IMR-90 (cell line): Measurements from ENCODE around the gene GLRA3. TPM values are rescaled to one million over a fixed set of nuclear protein-coding genes. Genes with fewer than 3 reads are reported as not detected.

Experiments
- ATAC-seq: fragments of 200-7000 bp; cut with Tn5 transposase; 2 replicates; pipeline ENCODE4 v1.9.1; 2020; ENCODE audit warnings: low read depth, mild to moderate bottlenecking, moderate library complexity
- BruUV-seq: library from RNA; stranded (reverse); fragments of 400-500 nt; replicated peaks from 2 replicates; lab custom pipeline; 2021; lab: Mats Ljungman, UMichigan
- CTCF ChIA-PET: fragments of 300-600 bp; formaldehyde crosslinking; extraction: SDS; loops from one replicate; lab custom pipeline; 2021; ENCODE audit warnings: antibody characterized with exemption; lab: Yijun Ruan, JAX
- POLR2A ChIA-PET: fragments of 300-600 bp; sonication (Branson Sonifier 250); formaldehyde crosslinking; loops from one replicate; lab custom pipeline; 2022; ENCODE audit warnings: antibody characterized with exemption; ENCODE audit not compliant: unreplicated experiment; lab: Charles Lee
- DNase-seq: peaks from one replicate; pipeline ENCODE4 v3.0.0; 2013
- H2AFZ ChIP-seq: replicated peaks from 2 replicates; pipeline ENCODE3; 2013; ENCODE audit warnings: low read length, mild to moderate bottlenecking; ENCODE audit not compliant: poor library complexity
- H2AK5ac ChIP-seq: 2 replicates; pipeline ENCODE4 v1.6.1; 2013; ENCODE audit warnings: low read depth, low read length, inconsistent platforms
- H2AK9ac ChIP-seq: replicated peaks from 2 replicates; pipeline ENCODE3; 2013; ENCODE audit warnings: mild to moderate bottlenecking, low read depth, low read length, moderate library complexity; ENCODE audit not compliant: poor library complexity
- H2BK120ac ChIP-seq: 2 replicates; pipeline ENCODE4 v1.6.1; 2013; ENCODE audit warnings: low read depth, low read length, inconsistent platforms
- H2BK15ac ChIP-seq: 3 replicates; pipeline ENCODE4 v1.6.1; 2013; ENCODE audit warnings: low read depth, low read length, inconsistent platforms
- H2BK20ac ChIP-seq: 2 replicates; pipeline ENCODE4 v1.6.1; 2013; ENCODE audit warnings: low read depth, mild to moderate bottlenecking, inconsistent platforms, low read length, moderate library complexity
- H2BK5ac ChIP-seq: 2 replicates; pipeline ENCODE4 v1.6.1; 2013; ENCODE audit warnings: mild to moderate bottlenecking, low read depth, low read length, inconsistent platforms; ENCODE audit not compliant: poor library complexity, severe bottlenecking
- H3K14ac ChIP-seq: replicated peaks from 2 replicates; pipeline ENCODE4 v1.6.1; 2013; ENCODE audit warnings: low read depth, low read length, inconsistent platforms
- H3K18ac ChIP-seq: 2 replicates; pipeline ENCODE4 v1.6.1; 2013; ENCODE audit warnings: low read depth, low read length, control low read depth
- H3K23ac ChIP-seq: 2 replicates; pipeline ENCODE4 v1.6.1; 2013; ENCODE audit warnings: low read depth, low read length, inconsistent platforms
- H3K27ac ChIP-seq: 2 replicates; pipeline ENCODE4 v1.5.1; 2013; ENCODE audit warnings: mild to moderate bottlenecking, control low read depth, low read length; ENCODE audit not compliant: insufficient read depth
- H3K27me3 ChIP-seq: 2 replicates; pipeline ENCODE4 v1.6.1; 2013; ENCODE audit warnings: low read length; ENCODE audit not compliant: control insufficient read depth, insufficient read depth
- H3K36me3 ChIP-seq: 2 replicates; pipeline ENCODE4 v1.6.1; 2013; ENCODE audit warnings: low read length, mixed read lengths; ENCODE audit not compliant: control insufficient read depth, insufficient read depth
- H3K4ac ChIP-seq: 2 replicates; pipeline ENCODE4 v1.6.1; 2013; ENCODE audit warnings: low read depth, low read length, inconsistent platforms
- H3K4me1 ChIP-seq: 2 replicates; pipeline ENCODE4 v1.6.1; 2013; ENCODE audit warnings: low read length, mixed read lengths; ENCODE audit not compliant: control insufficient read depth, insufficient read depth
- H3K4me2 ChIP-seq: 2 replicates; pipeline ENCODE4 v1.6.1; 2013; ENCODE audit warnings: low read depth, mild to moderate bottlenecking, control low read depth, low read length, moderate library complexity
- H3K4me3 ChIP-seq: 2 replicates; pipeline ENCODE4 v1.5.1; 2013; ENCODE audit warnings: low read depth, mild to moderate bottlenecking, control low read depth, low read length, moderate library complexity; ENCODE audit not compliant: insufficient read depth
- H3K56ac ChIP-seq: 2 replicates; pipeline ENCODE4 v1.6.1; 2013; ENCODE audit warnings: low read length, inconsistent platforms; ENCODE audit not compliant: insufficient read depth; ENCODE audit errors: extremely low read depth
- H3K79me1 ChIP-seq, 2 experiments: 2 replicates each; pipeline ENCODE4 v1.6.1; 2013; ENCODE audit warnings: low read length in 2 of 2, inconsistent platforms in 1 of 2, low read depth in 1 of 2
- H3K9ac ChIP-seq: 2 replicates; pipeline ENCODE4 v1.6.1; 2013; ENCODE audit warnings: low read depth, low read length, control low read depth
- H3K9me1 ChIP-seq: 2 replicates; pipeline ENCODE4 v1.6.1; 2013; ENCODE audit warnings: low read length, inconsistent platforms; ENCODE audit not compliant: insufficient read depth
- H3K9me3 ChIP-seq: 2 replicates; pipeline ENCODE4 v1.6.1; 2013; ENCODE audit warnings: low read length; ENCODE audit not compliant: control insufficient read depth, insufficient read depth
- H4K20me1 ChIP-seq: 2 replicates; pipeline ENCODE4 v1.6.1; 2013; ENCODE audit warnings: low read length, inconsistent platforms; ENCODE audit not compliant: insufficient read depth
- H4K5ac ChIP-seq: 2 replicates; pipeline ENCODE4 v1.6.1; 2013; ENCODE audit warnings: mild to moderate bottlenecking, low read depth, low read length, control low read depth
- H4K8ac ChIP-seq, 2 experiments: 2 replicates each; pipeline ENCODE4 v1.6.1; 2013; ENCODE audit warnings: low read depth in 2 of 2, low read length in 2 of 2, control low read depth in 1 of 2, inconsistent platforms in 1 of 2
- H4K91ac ChIP-seq: 2 replicates; pipeline ENCODE4 v1.6.1; 2013; ENCODE audit warnings: low read depth, low read length, inconsistent platforms; ENCODE audit not compliant: insufficient read depth
- RCOR1 ChIP-seq: IDR thresholded peaks from 2 replicates; pipeline ENCODE4 v1.6.1; 2012; ENCODE audit warnings: mild to moderate bottlenecking, low read length, improper control_type of control experiment; ENCODE audit not compliant: insufficient replicate concordance
- WGBS, 2 experiments: methylation state at CpG; one replicate each; pipeline versions ENCODE4 v1.1.5 to v1.1.7; 2013; ENCODE audit warnings: missing lambda C conversion rate in 2 of 2; ENCODE audit not compliant: insufficient read length in 1 of 2; ENCODE audit errors: extremely low coverage in 2 of 2; 5-methylcytosine and 5-hydroxymethylcytosine counted together
- dilution Hi-C: fragments of 300-500 bp; cut with HindIII; formaldehyde crosslinking; loops from one replicate; pipeline ENCODE4 v1.14.3; 2018; ENCODE audit warnings: low sequenced_read_pairs; ENCODE audit not compliant: unreplicated experiment
- in situ Hi-C: fragments of 300-500 bp; cut with MboI; formaldehyde crosslinking; loops from 3 replicates; pipeline ENCODE4 v1.14.3; 2019; ENCODE audit warnings: low sequenced_read_pairs, inconsistent platforms, mixed read lengths
- intact Hi-C: fragments of 100-400 bp; cut with micrococcal nuclease; formaldehyde crosslinking; loops from 2 replicates; pipeline ENCODE4 v1.10.0; 2022
- polyA plus RNA-seq, 3 experiments: library from polyadenylated mRNA; depleted of rRNA; stranded (reverse); fragments of >200 nt; gene quantifications; 2 replicates each; pipeline ENCODE4 v1.2.3, GENCODE V29; 2012; ENCODE audit warnings: low replicate concordance in 1 of 3
- total RNA-seq: library from RNA; depleted of rRNA; stranded (reverse); fragments of >200 nt; gene quantifications from 2 replicates; pipeline ENCODE4 v1.2.3, GENCODE V29; 2012

GLRA3 gene
- total and polyA plus RNA-seq, 2 of the 4 experiments (the other 2 are of a cell fraction), result not detected

- H3K27me3 ChIP-seq, result no peaks in the 10 kb centered on the region
- no peak overlapping the region for H3K14ac ChIP-seq
- ATAC-seq (no peak), DNase-seq (no peak)
- no peak overlapping the region for H3K23ac ChIP-seq
- no peak overlapping the region for H4K91ac ChIP-seq
- ChIA-PET CTCF (no interaction called here), POLR2A (no interaction called here)
- H3K56ac ChIP-seq, result no peak overlapping the region
- no peaks in the 10 kb centered on the region for H3K9me1 ChIP-seq
- no peak overlapping the region for H3K4me3 ChIP-seq
- H2AK9ac ChIP-seq, result no peak overlapping the region
- BruUV-seq, result no TSS peak
- no peak overlapping the region for H3K18ac ChIP-seq
- H3K36me3 ChIP-seq, result no peaks in the 10 kb centered on the region
- H3K4ac ChIP-seq, result no peak overlapping the region
- H3K4me1 ChIP-seq, result no peaks in the 10 kb centered on the region
- H3K27ac ChIP-seq, result no peak overlapping the region
- H4K20me1 ChIP-seq, result no peaks in the 10 kb centered on the region
- H2BK5ac ChIP-seq, result no peak overlapping the region
- no peak for TF ChIP-seq RCOR1
- in situ Hi-C loops, result no loop called here
- no peaks in the 10 kb centered on the region for H3K9me3 ChIP-seq
- no peak overlapping the region for H3K4me2 ChIP-seq
- dilution Hi-C loops, result no loop called here
- H2AFZ ChIP-seq, result no peak overlapping the region
- H4K5ac ChIP-seq, result no peak overlapping the region
- no peak overlapping the region for H2BK120ac ChIP-seq
- no peak overlapping the region for H2BK15ac ChIP-seq
- intact Hi-C loops, result no loop called here
- no peak overlapping the region for H3K9ac ChIP-seq
- no CpG with 5 or more reads among the region's 3 CpGs for WGBS, 2 experiments
- H2AK5ac ChIP-seq, result no peak overlapping the region
- H3K79me1 ChIP-seq, result no peaks in the 10 kb centered on the region
- H4K8ac ChIP-seq, result no peak overlapping the region
- no peak overlapping the region for H2BK20ac ChIP-seq
These were observed 34.4 kb downstream of the GLRA3 start for GRCh38 chr4:174794543-174795094.
